Effector memory CD4-positive, alpha-beta T cell (primary cell): ENCODE data around the gene F2R.

Source experiments
- DNase-seq, 3 donors: peaks; one replicate each; pipeline ENCODE4 v3.0.0-alpha.2; 2020
- H3K27ac ChIP-seq: 2 replicates; pipeline ENCODE4 v1.7.0; 2013; ENCODE audit warnings: mild to moderate bottlenecking, low read length, moderate library complexity; ENCODE audit not compliant: insufficient read depth, poor library complexity, severe bottlenecking
- H3K27me3 ChIP-seq: replicated peaks from 2 replicates; pipeline ENCODE4 v1.7.0; 2013; ENCODE audit warnings: mild to moderate bottlenecking, low read length; ENCODE audit not compliant: insufficient read depth, control insufficient read depth, poor library complexity, severe bottlenecking
- H3K36me3 ChIP-seq: 2 replicates; pipeline ENCODE4 v1.7.0; 2013; ENCODE audit warnings: mild to moderate bottlenecking, low read length, moderate library complexity; ENCODE audit not compliant: control insufficient read depth, insufficient read depth
- H3K4me1 ChIP-seq: 2 replicates; pipeline ENCODE4 v1.7.0; 2013; ENCODE audit warnings: low read length, mild to moderate bottlenecking; ENCODE audit not compliant: control insufficient read depth, insufficient read depth, poor library complexity, severe bottlenecking
- H3K4me3 ChIP-seq: 2 replicates; pipeline ENCODE4 v1.7.0; 2013; ENCODE audit warnings: low read length, low read depth, mild to moderate bottlenecking; ENCODE audit not compliant: insufficient read depth, poor library complexity, severe bottlenecking
- H3K9me3 ChIP-seq: 2 replicates; pipeline ENCODE4 v1.7.0; 2013; ENCODE audit warnings: mild to moderate bottlenecking, low read length, moderate library complexity; ENCODE audit not compliant: control insufficient read depth

The F2R gene

DNA sequence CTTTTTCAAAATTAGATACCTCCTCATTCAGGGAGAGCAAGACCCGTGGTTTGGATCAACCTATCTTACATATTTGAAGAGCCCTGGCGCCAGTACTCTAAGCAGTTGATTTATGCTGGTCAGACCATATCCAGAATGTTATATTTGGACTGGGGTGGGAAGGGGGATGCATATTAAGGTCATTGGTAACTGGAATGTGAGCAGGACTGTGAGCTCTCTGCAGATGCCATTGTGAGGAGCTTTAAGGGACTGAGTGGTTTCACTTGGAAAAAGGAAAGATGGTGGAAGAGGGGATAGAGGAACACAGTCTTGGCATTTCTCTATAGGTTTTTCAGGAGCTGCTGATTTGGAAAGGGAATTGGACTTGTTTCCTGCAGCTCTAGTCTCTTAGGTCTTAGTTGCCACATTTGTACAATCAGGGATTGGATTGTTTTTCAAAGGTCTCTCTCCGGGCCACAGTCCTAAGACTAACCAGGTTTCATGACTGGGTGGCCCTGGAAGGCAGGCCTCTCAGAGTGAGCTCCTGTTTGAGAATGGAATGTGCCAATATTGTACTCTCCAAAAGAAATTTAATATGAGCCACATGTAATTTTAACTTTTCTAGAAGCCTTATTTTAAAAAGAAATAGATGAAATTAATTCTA lies 25.8 kb upstream of the F2R start:
- no peak for DNase-seq
- Histone ChIP-seq H3K4me3 (no peak overlapping the region), H3K36me3 (peaks cover 44% of the 10 kb centered on the region), H3K9me3 (no peaks in the 10 kb centered on the region), H3K27ac (no peak overlapping the region), H3K4me1 (no peaks in the 10 kb centered on the region), H3K27me3 (no peaks in the 10 kb centered on the region)

GRCh38 chr5:76690704-76691466 lies 25.0 kb upstream of the F2R start:
- H3K36me3 ChIP-seq, result peaks cover 51% of the 10 kb centered on the region
- no peaks in the 10 kb centered on the region for H3K9me3 ChIP-seq
- no peaks in the 10 kb centered on the region for H3K4me1 ChIP-seq
- H3K27me3 ChIP-seq, result no peaks in the 10 kb centered on the region
- no peak overlapping the region for H3K27ac ChIP-seq
- H3K4me3 ChIP-seq, result no peak overlapping the region
- DNase-seq, result no peak

- no peak overlapping the region for H3K4me3 ChIP-seq
- no peaks in the 10 kb centered on the region for H3K9me3 ChIP-seq
- H3K36me3 ChIP-seq, result peaks cover 58% of the 10 kb centered on the region
- no peaks in the 10 kb centered on the region for H3K27me3 ChIP-seq
- no peak overlapping the region for H3K27ac ChIP-seq
- H3K4me1 ChIP-seq, result no peaks in the 10 kb centered on the region
- DNase-seq, result no peak
Observed at GRCh38 chr5:76691467-76692273, 24.3 kb upstream of the F2R start.

DNA sequence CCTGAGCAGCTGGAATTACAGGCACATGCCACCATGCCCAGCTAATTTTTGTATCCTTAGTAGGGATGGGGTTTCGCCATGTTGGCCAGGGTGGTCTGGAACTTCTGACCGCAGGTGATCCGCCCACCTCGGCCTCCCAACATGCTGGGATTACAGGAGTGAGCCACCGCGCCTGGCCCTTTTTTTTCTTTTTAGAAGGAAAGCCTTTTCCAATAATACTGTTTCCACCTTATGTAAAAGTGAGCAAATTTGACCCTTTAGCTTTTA lies 23.7 kb upstream of the F2R start:
- DNase-seq, result no peak
- no peaks in the 10 kb centered on the region for H3K4me1 ChIP-seq
- H3K27me3 ChIP-seq, result no peaks in the 10 kb centered on the region
- peaks cover 54% of the 10 kb centered on the region for H3K36me3 ChIP-seq
- H3K27ac ChIP-seq, result no peak overlapping the region
- no peaks in the 10 kb centered on the region for H3K9me3 ChIP-seq
- H3K4me3 ChIP-seq, result no peak overlapping the region

DNA sequence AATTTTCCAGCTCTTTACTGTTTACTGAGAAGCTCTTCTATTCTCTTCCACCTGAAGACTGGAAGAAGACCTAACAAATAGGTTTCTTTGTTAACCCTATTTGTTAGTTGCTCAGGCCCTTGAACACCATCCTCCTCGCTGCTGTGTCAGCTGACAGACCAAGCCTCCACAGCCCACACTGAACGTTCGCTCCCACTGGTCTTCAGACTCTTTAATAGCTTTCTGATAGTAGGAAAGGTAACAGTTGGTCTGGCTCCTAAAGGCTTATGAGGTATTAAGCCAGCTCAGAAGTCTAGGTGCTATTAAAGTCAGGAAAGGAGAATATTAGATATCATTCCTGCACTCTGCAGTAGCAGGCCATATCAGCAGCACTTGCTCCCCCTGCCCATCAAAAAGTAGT lies 23.3 kb upstream of the F2R start:
- H3K9me3 ChIP-seq, result no peaks in the 10 kb centered on the region
- DNase-seq, result no peak
- H3K27me3 ChIP-seq, result no peaks in the 10 kb centered on the region
- H3K4me3 ChIP-seq, result no peak overlapping the region
- no peaks in the 10 kb centered on the region for H3K4me1 ChIP-seq
- peaks cover 57% of the 10 kb centered on the region for H3K36me3 ChIP-seq
- no peak overlapping the region for H3K27ac ChIP-seq

- DNase-seq, result no peak
- Histone ChIP-seq H3K27me3 (no peaks in the 10 kb centered on the region), H3K4me3 (no peak overlapping the region), H3K27ac (no peak overlapping the region), H3K4me1 (no peaks in the 10 kb centered on the region), H3K36me3 (peaks cover 57% of the 10 kb centered on the region), H3K9me3 (no peaks in the 10 kb centered on the region)
Observed at GRCh38 chr5:76693141-76693540, 22.8 kb upstream of the F2R start.

DNA sequence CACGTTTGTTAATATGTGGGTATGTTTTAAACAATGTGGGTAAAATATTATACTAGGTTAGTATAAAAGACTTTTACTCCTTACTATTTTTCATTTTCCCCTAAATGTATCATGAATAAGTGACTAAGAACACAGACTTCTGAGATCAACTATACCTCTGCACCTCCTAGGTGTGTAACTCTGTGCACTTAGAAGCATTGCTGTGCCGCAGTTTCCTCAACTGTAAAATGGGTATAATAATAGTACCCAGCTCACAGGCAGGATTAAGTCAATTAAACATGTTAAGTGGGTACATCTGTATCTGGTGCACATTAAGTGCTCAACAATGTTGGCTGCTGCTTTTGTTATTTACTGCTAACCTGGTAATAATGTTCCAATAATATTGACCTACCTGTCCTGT lies 21.6 kb upstream of the F2R start:
- H3K4me1 ChIP-seq, result no peaks in the 10 kb centered on the region
- H3K27me3 ChIP-seq, result no peaks in the 10 kb centered on the region
- DNase-seq, result no peak
- H3K4me3 ChIP-seq, result no peak overlapping the region
- no peak overlapping the region for H3K27ac ChIP-seq
- H3K36me3 ChIP-seq, result peaks cover 65% of the 10 kb centered on the region
- no peaks in the 10 kb centered on the region for H3K9me3 ChIP-seq

GRCh38 chr5:76695346-76695745 lies 20.6 kb upstream of the F2R start:
- no peak overlapping the region for H3K4me3 ChIP-seq
- no peak overlapping the region for H3K27ac ChIP-seq
- H3K4me1 ChIP-seq, result no peaks in the 10 kb centered on the region
- no peaks in the 10 kb centered on the region for H3K9me3 ChIP-seq
- H3K27me3 ChIP-seq, result no peaks in the 10 kb centered on the region
- peaks cover 56% of the 10 kb centered on the region for H3K36me3 ChIP-seq
- no peak for DNase-seq

GRCh38 chr5:76696251-76696650 lies 19.7 kb upstream of the F2R start:
- DNase-seq, result no peak
- Histone ChIP-seq H3K4me3 (no peak overlapping the region), H3K4me1 (no peaks in the 10 kb centered on the region), H3K27me3 (no peaks in the 10 kb centered on the region), H3K36me3 (peaks cover 63% of the 10 kb centered on the region), H3K9me3 (no peaks in the 10 kb centered on the region), H3K27ac (no peak overlapping the region)

DNA sequence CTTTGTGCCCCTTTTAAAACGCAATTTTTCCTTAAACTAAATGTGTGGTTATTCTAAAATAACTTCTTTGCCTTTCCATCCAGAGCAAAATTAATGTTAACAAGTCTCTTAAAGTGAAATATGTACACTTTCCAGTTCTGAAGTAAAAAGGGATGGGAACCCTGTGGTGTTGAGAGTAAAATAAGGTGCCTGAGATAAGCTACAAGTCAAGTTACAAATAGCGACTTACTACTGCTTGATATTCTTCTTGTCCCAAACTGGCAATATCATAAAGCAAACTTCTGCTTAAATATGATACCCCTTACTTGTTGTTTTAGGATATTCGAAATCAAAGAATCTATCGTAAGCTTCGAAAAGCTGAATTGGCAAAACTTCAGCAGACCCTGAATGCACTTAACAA lies 18.3 kb upstream of the F2R start:
- Histone ChIP-seq H3K36me3 (peaks cover 70% of the 10 kb centered on the region), H3K4me1 (no peaks in the 10 kb centered on the region), H3K27me3 (no peaks in the 10 kb centered on the region), H3K27ac (no peak overlapping the region), H3K9me3 (no peaks in the 10 kb centered on the region), H3K4me3 (no peak overlapping the region)
- DNase-seq, result no peak
